ENCODE results near the gene CRYBG2. TPM values are rescaled to one million over a fixed set of nuclear protein-coding genes. Genes with fewer than 3 reads are reported as not detected.

CRYBG2 gene
- total RNA-seq, 1 experiment from 2014 or later = 21.7 TPM

GRCh38 chr1:26302733-26303405 is 51.1 kb downstream of the CRYBG2 start:
- H3K27ac ChIP-seq = peak overlapping the region; percentile 60
- no peaks in the 10 kb centered on the region for H3K36me3 ChIP-seq (ENCODE audit: low read depth)
- H3K4me1 ChIP-seq (replicated peaks; ENCODE audit: insufficient read depth) = peaks cover 46% of the 10 kb centered on the region
- no peaks in the 10 kb centered on the region for H4K20me1 ChIP-seq (ENCODE audit: insufficient read depth)
- H3K4me2 ChIP-seq = peak overlapping the region; percentile 10; the same call in 1 of the 2 replicates
- no peak overlapping the region for H3K4me3 ChIP-seq
- peak; percentile 63 to 70 for DNase-seq
- TF ChIP-seq EZH2 (IDR thresholded peaks at IDR 0.05; ENCODE audit: low read depth) = no peak
- TF ChIP-seq CTCF (conservative IDR thresholded peaks at IDR 0.05) = no peak
- no peaks in the 10 kb centered on the region for H3K9me2 ChIP-seq (ENCODE audit: insufficient read depth)
- intact Hi-C loops (cut with micrococcal nuclease; ENCODE audit: unreplicated experiment) = loop anchor here (2.0 kb wide), 1 partner anchor 24 kb away; no protein-coding TSS in a partner anchor
- H2AFZ ChIP-seq = no peak overlapping the region
- ChIA-PET POLR2A (ENCODE audit: unreplicated experiment) (interaction anchor here (0.6 kb wide), 3 partner anchors 62 to 177 kb away, joined by 3 to 5 read pairs (median 4); no protein-coding TSS in a partner anchor), CTCF (interaction anchor here (0.7 kb wide), 2 partner anchors 19 to 90 kb away, joined by 6 read pairs; no protein-coding TSS in a partner anchor)
- peaks cover 20% of the 10 kb centered on the region; the same call in 1 of the 2 replicates for H3F3A ChIP-seq (ENCODE audit: insufficient read depth, low read depth)
- H3K9me3 ChIP-seq (ENCODE audit: insufficient read depth, low read depth) = no peaks in the 10 kb centered on the region
- H3K27me3 ChIP-seq (ENCODE audit: insufficient read depth, low read depth) = no peaks in the 10 kb centered on the region
- peaks cover 28% of the 10 kb centered on the region for H3K79me2 ChIP-seq (ENCODE audit: low read depth)
- TSS peak; percentile 2 for BruUV-seq (replicated peaks)

- no peak for TF ChIP-seq EZH2 (IDR thresholded peaks at IDR 0.05; ENCODE audit: low read depth)
- TF ChIP-seq CTCF (conservative IDR thresholded peaks at IDR 0.05) = no peak
- peaks cover 44% of the 10 kb centered on the region for H3K4me1 ChIP-seq (replicated peaks; ENCODE audit: insufficient read depth)
- ChIA-PET CTCF (interaction anchor here (0.9 to 1.5 kb wide), 2 partner anchors 16 to 109 kb away, joined by 7 to 17 read pairs; no protein-coding TSS in a partner anchor), POLR2A (ENCODE audit: unreplicated experiment) (interaction anchor here (0.6 kb wide), 4 partner anchors 92 to 426 kb away, joined by 3 to 6 read pairs (median 6); no protein-coding TSS in a partner anchor)
- no peaks in the 10 kb centered on the region for H3K9me2 ChIP-seq (ENCODE audit: insufficient read depth)
- peaks cover 22% of the 10 kb centered on the region for H3K79me2 ChIP-seq (ENCODE audit: low read depth)
- no peaks in the 10 kb centered on the region for H3K27me3 ChIP-seq (ENCODE audit: insufficient read depth, low read depth)
- H3K9me3 ChIP-seq (ENCODE audit: insufficient read depth, low read depth) = no peaks in the 10 kb centered on the region
- H3F3A ChIP-seq (ENCODE audit: insufficient read depth, low read depth) = peaks cover 20% of the 10 kb centered on the region; the same call in 1 of the 2 replicates
- H4K20me1 ChIP-seq (ENCODE audit: insufficient read depth) = no peaks in the 10 kb centered on the region
- H3K36me3 ChIP-seq (ENCODE audit: low read depth) = no peaks in the 10 kb centered on the region
- no peak overlapping the region for H2AFZ ChIP-seq
- H3K4me3 ChIP-seq = no peak overlapping the region
- no peak overlapping the region for H3K27ac ChIP-seq
- H3K4me2 ChIP-seq = no peak overlapping the region
- no TSS peak for BruUV-seq (replicated peaks)
- DNase-seq = peak in 1 of 2 experiments; percentile 68
- intact Hi-C loops (cut with micrococcal nuclease; ENCODE audit: unreplicated experiment) = no loop called here
These were observed 53.2 kb downstream of the CRYBG2 start for GRCh38 chr1:26300578-26301275.

- no TSS peak for BruUV-seq (replicated peaks)
- ChIA-PET CTCF (no interaction called here), POLR2A (ENCODE audit: unreplicated experiment) (no interaction called here)
These were observed 56.2 kb downstream of the CRYBG2 start for GRCh38 chr1:26297791-26298124.

More at GRCh38 chr1:26297791-26298124, 56.2 kb downstream of the CRYBG2 start:
- TF ChIP-seq CTCF (conservative IDR thresholded peaks at IDR 0.05) (no peak), EZH2 (IDR thresholded peaks at IDR 0.05; ENCODE audit: low read depth) (no peak)
- Histone ChIP-seq H3K36me3 (ENCODE audit: low read depth) (no peaks in the 10 kb centered on the region), H3K4me1 (replicated peaks; ENCODE audit: insufficient read depth) (peaks cover 27% of the 10 kb centered on the region), H3K4me2 (peak overlapping the region; percentile 48), H3F3A (ENCODE audit: insufficient read depth, low read depth) (peaks cover 11% of the 10 kb centered on the region; the same call in 1 of the 2 replicates), H3K27ac (peak overlapping the region; percentile 71), H4K20me1 (ENCODE audit: insufficient read depth) (no peaks in the 10 kb centered on the region), H3K4me3 (no peak overlapping the region), H3K79me2 (ENCODE audit: low read depth) (no peaks in the 10 kb centered on the region), H2AFZ (no peak overlapping the region), H3K9me2 (ENCODE audit: insufficient read depth) (no peaks in the 10 kb centered on the region), H3K9me3 (ENCODE audit: insufficient read depth, low read depth) (no peaks in the 10 kb centered on the region), H3K27me3 (ENCODE audit: insufficient read depth, low read depth) (no peaks in the 10 kb centered on the region)
- intact Hi-C loops (cut with micrococcal nuclease; ENCODE audit: unreplicated experiment) = no loop called here
- DNase-seq = no peak
